Activated CD4-positive, alpha-beta T cell treated with anti-CD3 and anti-CD28 coated beads, Interleukin-2, amount 10 ng/mL, durations not matched to agents 24 days and 14 days (primary cell): ENCODE results near the gene CEP126. TPM values are rescaled to one million over a fixed set of nuclear protein-coding genes. Genes with fewer than 3 reads are reported as not detected.

Experiments used
- total RNA-seq: library from RNA; stranded (reverse); gene quantifications from 2 replicates; pipeline ENCODE4 v1.2.3, GENCODE V29; 2022

Gene CEP126
- total RNA-seq, 1 donor from 2014 or later: 0.72 TPM

Other genes with a start within 250 kb of the CEP126 start
- gene ANGPTL5, start 1.5 kb downstream of the CEP126 start, total RNA-seq: not detected in 2 replicates
- not detected in 2 replicates for gene CFAP300, start 132.4 kb downstream of the CEP126 start, total RNA-seq
- not detected in 2 replicates for gene YAP1, start 195.4 kb downstream of the CEP126 start, total RNA-seq